Keratinocyte (primary cell): ENCODE data around the gene PARP16. TPM values are rescaled to one million over a fixed set of nuclear protein-coding genes. Genes with fewer than 3 reads are reported as not detected.
"Not testable (repeated sequence)": the region's sequence is repeated elsewhere in the genome, so short reads cannot be mapped to it uniquely, and the experiment has no call there.

Experiments used
- DNase-seq: peaks from one replicate; pipeline ENCODE4 v3.0.0-alpha.2; 2011; ENCODE audit warnings: low read depth, missing footprints, low spot score
- FAIRE-seq: peaks from 2 replicates; lab custom pipeline; 2011; peaks lifted over from hg19 to GRCh38; lab: Jason Lieb, UNC
- H2AFZ ChIP-seq: 2 replicates; pipeline ENCODE4 v1.6.0; 2012; ENCODE audit warnings: low read length, control low read depth, inconsistent platforms; ENCODE audit not compliant: control insufficient read depth
- H3K27ac ChIP-seq: 2 replicates; pipeline ENCODE4 v1.5.1; 2011; ENCODE audit warnings: low read length; ENCODE audit not compliant: control insufficient read depth, insufficient read depth
- H3K27me3 ChIP-seq: 3 replicates; pipeline ENCODE4 v1.6.0; 2011; ENCODE audit warnings: low read length; ENCODE audit not compliant: control insufficient read depth, insufficient read depth; ENCODE audit errors: extremely low read depth
- H3K36me3 ChIP-seq, 2 experiments: 2 replicates in 1 of 2; 3 replicates in 1 of 2; pipeline ENCODE4 v1.5.1; 2011; ENCODE audit warnings: low read length in 2 of 2, mild to moderate bottlenecking in 1 of 2; ENCODE audit not compliant: control insufficient read depth in 2 of 2, insufficient read depth in 2 of 2; ENCODE audit errors: extremely low read depth in 1 of 2
- H3K4me1 ChIP-seq: 3 replicates; pipeline ENCODE4 v1.5.1; 2011; ENCODE audit warnings: low read length; ENCODE audit not compliant: control insufficient read depth, insufficient read depth; ENCODE audit errors: extremely low read depth
- H3K4me2 ChIP-seq: 3 replicates; pipeline ENCODE4 v1.6.0; 2011; ENCODE audit warnings: low read depth, low read length; ENCODE audit not compliant: control insufficient read depth, insufficient read depth; ENCODE audit errors: extremely low read depth
- H3K4me3 ChIP-seq, 3 experiments: fragments of 200-600 bp in 1 of 3; sonication (generic) in 1 of 3; 2 replicates in 2 of 3; 3 replicates in 1 of 3; pipeline ENCODE4 v1.5.1; 2011 to 2016; ENCODE audit warnings: low read length in 3 of 3, mild to moderate bottlenecking in 3 of 3, control low read depth in 2 of 3, inconsistent platforms in 1 of 3, low read depth in 1 of 3, mixed read lengths in 1 of 3, mixed run types in 1 of 3, moderate library complexity in 1 of 3; ENCODE audit not compliant: control insufficient read depth in 2 of 3, insufficient read depth in 2 of 3; ENCODE audit errors: extremely low read depth in 1 of 3
- H3K79me2 ChIP-seq: 2 replicates; pipeline ENCODE4 v1.6.0; 2012; ENCODE audit warnings: low read length; ENCODE audit not compliant: control insufficient read depth, insufficient read depth
- H3K9ac ChIP-seq: 3 replicates; pipeline ENCODE4 v1.6.0; 2011; ENCODE audit warnings: low read length; ENCODE audit not compliant: control insufficient read depth, insufficient read depth; ENCODE audit errors: extremely low read depth
- H3K9me1 ChIP-seq: 3 replicates; pipeline ENCODE4 v1.6.0; 2011; ENCODE audit warnings: low read length; ENCODE audit not compliant: control insufficient read depth, insufficient read depth; ENCODE audit errors: extremely low read depth
- H3K9me3 ChIP-seq: 2 replicates; pipeline ENCODE4 v1.5.1; 2012; ENCODE audit warnings: low read depth, low read length; ENCODE audit not compliant: control insufficient read depth
- H4K20me1 ChIP-seq: 3 replicates; pipeline ENCODE4 v1.6.0; 2011; ENCODE audit warnings: low read length; ENCODE audit not compliant: control insufficient read depth, insufficient read depth; ENCODE audit errors: extremely low read depth
- EZH2 ChIP-seq: IDR thresholded peaks from one replicate; pipeline ENCODE4 v1.6.1; 2012; ENCODE audit warnings: inconsistent platforms, mild to moderate bottlenecking, low read length, moderate library complexity
- dilution Hi-C: fragments of 300-500 bp; cut with MboI; formaldehyde crosslinking; loops from one replicate; pipeline ENCODE4 v1.7.0; 2020; ENCODE audit warnings: low sequenced_read_pairs; ENCODE audit not compliant: extremely low pct_ligation_motif_present
- polyA plus RNA-seq, 5 experiments: library from polyadenylated mRNA; depleted of rRNA in 3 of 5; stranded (reverse) in 3 of 5; stranded (forward) in 1 of 5; unstranded in 1 of 5; fragments of >200 nt; gene quantifications; 1 replicate in 1 of 5; 2 replicates in 3 of 5; 3 replicates in 1 of 5; pipeline versions ENCODE4 v1.2.1 to v1.2.3, GENCODE V29; 2011 to 2012; ENCODE audit warnings: missing spikeins in 2 of 5, low read depth in 1 of 5, low replicate concordance in 1 of 5
- TF ChIP-seq, protein P1 (sequence below), 3 experiments: IDR thresholded peaks in 1 of 3; conservative IDR thresholded peaks in 1 of 3; optimal IDR thresholded peaks in 1 of 3; 2 replicates in 2 of 3; 3 replicates in 1 of 3; pipeline versions ENCODE3 to v1.5.1; 2011; ENCODE audit warnings: low read length in 3 of 3, mild to moderate bottlenecking in 3 of 3, moderate library complexity in 2 of 3, control low read depth in 1 of 3, inconsistent platforms in 1 of 3; ENCODE audit not compliant: insufficient read depth in 2 of 3; ENCODE audit errors: extremely low read depth in 1 of 3

PARP16 gene
- polyA plus RNA-seq, 1 donor (not counting 4 experiments of a cell fraction or from before 2014, with no cell fraction given), result 2.1 TPM

DNA sequence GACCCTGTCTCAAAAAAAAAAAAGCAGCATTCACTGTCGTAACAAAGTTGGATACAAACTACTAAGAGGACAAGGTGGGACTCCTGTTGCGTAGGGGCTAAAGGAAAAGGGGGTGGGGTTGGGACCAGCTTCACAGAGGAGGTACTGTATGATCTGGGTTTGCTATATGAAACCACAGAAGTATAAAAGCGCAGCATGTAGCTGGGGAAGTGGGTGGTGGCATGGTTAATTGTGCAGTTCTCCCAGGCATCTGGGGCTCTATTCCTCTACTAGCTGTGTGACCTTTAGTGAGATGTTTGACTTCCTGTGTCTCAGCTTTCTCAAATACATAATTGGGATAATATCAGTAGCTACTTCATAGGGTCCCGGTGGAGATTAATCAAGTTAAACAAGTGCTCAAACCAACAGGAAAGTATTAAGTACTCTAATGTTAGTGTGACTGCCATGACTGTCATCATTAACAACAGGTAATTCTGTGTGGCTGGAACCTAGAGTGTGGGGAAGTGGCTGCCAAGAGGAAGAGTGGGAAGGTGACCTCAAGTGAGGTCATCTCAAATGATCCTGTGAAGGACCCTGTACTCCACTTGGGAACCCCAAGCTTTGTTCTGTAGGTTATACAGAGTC is 11.5 kb downstream of the PARP16 start:
- Histone ChIP-seq H3K4me1 (no peaks in the 10 kb centered on the region), H3K9me1 (no peaks in the 10 kb centered on the region), H3K36me3 (peaks cover 0 to 2% of the 10 kb centered on the region in 2 experiments), H3K27ac (no peak overlapping the region), H3K4me3 (no peak overlapping the region), H3K9ac (no peak overlapping the region), H3K79me2 (no peaks in the 10 kb centered on the region), H3K9me3 (no peaks in the 10 kb centered on the region), H4K20me1 (no peaks in the 10 kb centered on the region), H3K4me2 (no peak overlapping the region), H3K27me3 (no peaks in the 10 kb centered on the region), H2AFZ (no peak overlapping the region)
- TF ChIP-seq, protein P1, sequence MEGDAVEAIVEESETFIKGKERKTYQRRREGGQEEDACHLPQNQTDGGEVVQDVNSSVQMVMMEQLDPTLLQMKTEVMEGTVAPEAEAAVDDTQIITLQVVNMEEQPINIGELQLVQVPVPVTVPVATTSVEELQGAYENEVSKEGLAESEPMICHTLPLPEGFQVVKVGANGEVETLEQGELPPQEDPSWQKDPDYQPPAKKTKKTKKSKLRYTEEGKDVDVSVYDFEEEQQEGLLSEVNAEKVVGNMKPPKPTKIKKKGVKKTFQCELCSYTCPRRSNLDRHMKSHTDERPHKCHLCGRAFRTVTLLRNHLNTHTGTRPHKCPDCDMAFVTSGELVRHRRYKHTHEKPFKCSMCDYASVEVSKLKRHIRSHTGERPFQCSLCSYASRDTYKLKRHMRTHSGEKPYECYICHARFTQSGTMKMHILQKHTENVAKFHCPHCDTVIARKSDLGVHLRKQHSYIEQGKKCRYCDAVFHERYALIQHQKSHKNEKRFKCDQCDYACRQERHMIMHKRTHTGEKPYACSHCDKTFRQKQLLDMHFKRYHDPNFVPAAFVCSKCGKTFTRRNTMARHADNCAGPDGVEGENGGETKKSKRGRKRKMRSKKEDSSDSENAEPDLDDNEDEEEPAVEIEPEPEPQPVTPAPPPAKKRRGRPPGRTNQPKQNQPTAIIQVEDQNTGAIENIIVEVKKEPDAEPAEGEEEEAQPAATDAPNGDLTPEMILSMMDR (optimal IDR thresholded peaks at IDR 0.05 in 1 of 3, IDR thresholded peaks at IDR 0.05 in 1 of 3, conservative IDR thresholded peaks at IDR 0.05 in 1 of 3; ENCODE audit: extremely low read depth in 1 of 3, insufficient read depth in 2 of 3, low read length in 3 of 3), result no peak
- TF ChIP-seq EZH2, result no peak
- DNase-seq (no peak), FAIRE-seq (no peak)
- dilution Hi-C loops, result no loop called here

DNA sequence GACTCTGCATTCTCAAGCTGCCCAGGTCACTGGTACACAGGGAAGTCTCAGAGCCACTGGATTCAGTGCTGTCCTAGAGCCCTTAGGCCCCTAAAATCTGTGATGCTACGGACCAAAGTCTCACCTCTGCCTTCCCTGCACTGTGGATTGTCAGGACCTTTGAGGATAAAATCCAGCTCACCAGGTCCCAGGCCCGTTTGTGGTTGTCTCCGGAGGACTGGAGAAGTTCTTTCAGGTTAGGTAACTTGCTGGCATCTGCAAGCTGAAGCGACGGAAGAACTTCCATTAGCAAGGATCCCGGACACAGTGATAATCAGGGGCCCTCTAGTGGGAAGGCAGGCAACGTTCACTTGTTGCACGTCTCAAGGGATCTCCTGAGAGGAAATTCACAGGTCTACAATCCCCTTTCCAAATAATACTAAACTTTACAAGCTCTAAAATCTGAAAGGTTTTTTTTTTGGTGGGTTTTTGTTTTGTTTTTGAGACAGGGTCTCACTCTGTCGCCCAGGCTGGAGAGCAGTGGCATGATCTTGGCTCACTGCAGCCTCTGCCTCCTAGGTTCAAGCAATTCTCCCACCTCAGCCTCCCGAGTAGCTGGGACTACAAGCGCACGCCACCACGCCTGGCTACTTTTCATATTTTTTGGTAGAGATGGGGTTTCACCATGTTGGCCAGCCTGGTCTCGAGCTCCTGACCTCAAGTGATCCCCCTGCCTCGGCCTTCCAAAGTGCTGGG is 15.7 kb downstream of the PARP16 start:
- H3K9me3 ChIP-seq, DNase-seq, H4K20me1 ChIP-seq, dilution Hi-C loops, H3K27me3 ChIP-seq, H3K79me2 ChIP-seq, H3K4me3 ChIP-seq, H3K9me1 ChIP-seq, H3K36me3 ChIP-seq, H3K27ac ChIP-seq, H3K4me2 ChIP-seq, H3K4me1 ChIP-seq, H2AFZ ChIP-seq, H3K9ac ChIP-seq: not testable (repeated sequence)
- TF ChIP-seq, protein P1 (optimal IDR thresholded peaks at IDR 0.05 in 1 of 3, IDR thresholded peaks at IDR 0.05 in 1 of 3, conservative IDR thresholded peaks at IDR 0.05 in 1 of 3; ENCODE audit: extremely low read depth in 1 of 3, insufficient read depth in 2 of 3, low read length in 3 of 3), result peak; percentile 80 to 93 (median 85)
- peak; percentile 78 for FAIRE-seq
